OCI-LY1 (cell line): ENCODE data around the gene CDC42EP3.

Experiments used
- H2AFZ ChIP-seq: fragments of 200-600 bp; sonication (generic), shearing (Covaris generic); 2 replicates; pipeline ENCODE4 v1.6.0; 2014; ENCODE audit warnings: antibody characterized with exemption, mild to moderate bottlenecking, low read length
- H3F3A ChIP-seq: fragments of 200-600 bp; sonication (generic), shearing (Covaris generic); 2 replicates; pipeline ENCODE4 v1.6.0; 2014; ENCODE audit warnings: mild to moderate bottlenecking, antibody characterized with exemption, low read length, moderate library complexity; ENCODE audit not compliant: insufficient read depth
- H3K27ac ChIP-seq: fragments of 200-600 bp; sonication (generic); 2 replicates; pipeline ENCODE4 v1.5.1; 2014; ENCODE audit warnings: low read length, mixed run types, mild to moderate bottlenecking, low read depth; ENCODE audit not compliant: poor library complexity, severe bottlenecking
- H3K27me3 ChIP-seq: fragments of 200-600 bp; sonication (generic); 2 replicates; pipeline ENCODE4 v1.6.0; 2014; ENCODE audit warnings: antibody characterized with exemption, mild to moderate bottlenecking, low read length, moderate library complexity; ENCODE audit not compliant: insufficient read depth
- H3K36me3 ChIP-seq: fragments of 200-600 bp; sonication (generic); 2 replicates; pipeline ENCODE4 v1.6.1; 2014; ENCODE audit warnings: mild to moderate bottlenecking, antibody characterized with exemption, low read length, moderate library complexity, mixed read lengths; ENCODE audit not compliant: insufficient read depth
- H3K4me1 ChIP-seq: fragments of 200-600 bp; sonication (generic); 2 replicates; pipeline ENCODE4 v1.5.1; 2014; ENCODE audit warnings: mild to moderate bottlenecking, low read length, moderate library complexity; ENCODE audit not compliant: insufficient read depth, severe bottlenecking
- H3K4me2 ChIP-seq: fragments of 200-600 bp; sonication (generic), shearing (Covaris generic); 2 replicates; pipeline ENCODE4 v1.6.1; 2014; ENCODE audit warnings: low read length
- H3K4me3 ChIP-seq: fragments of 200-600 bp; sonication (generic); 2 replicates; pipeline ENCODE4 v1.5.1; 2014; ENCODE audit warnings: low read length, low read depth, mild to moderate bottlenecking, mixed read lengths; ENCODE audit not compliant: poor library complexity, severe bottlenecking
- H3K79me2 ChIP-seq: fragments of 200-600 bp; shearing (Covaris generic); 2 replicates; pipeline ENCODE4 v1.6.1; 2016; ENCODE audit warnings: mixed run types, low read length, mixed read lengths; ENCODE audit not compliant: insufficient read depth
- H3K9ac ChIP-seq: fragments of 200-600 bp; sonication (generic), shearing (Covaris generic); 2 replicates; pipeline ENCODE4 v1.6.1; 2014; ENCODE audit warnings: mild to moderate bottlenecking, low read length, mixed read lengths
- H3K9me2 ChIP-seq: fragments of 200-600 bp; sonication (generic), shearing (Covaris generic); 2 replicates; pipeline ENCODE4 v1.6.1; 2014; ENCODE audit warnings: low read depth, mild to moderate bottlenecking, low read length, mixed read lengths
- H3K9me3 ChIP-seq: fragments of 200-600 bp; shearing (Covaris generic); 2 replicates; pipeline ENCODE4 v1.6.1; 2014; ENCODE audit warnings: low read length, mixed read lengths
- H4K20me1 ChIP-seq: fragments of 200-600 bp; sonication (generic), shearing (Covaris generic); 2 replicates; pipeline ENCODE4 v1.6.0; 2016; ENCODE audit warnings: mild to moderate bottlenecking, low read length; ENCODE audit not compliant: insufficient read depth
- EZH2 ChIP-seq: fragments of 200-600 bp; sonication (generic), shearing (Covaris generic); IDR thresholded peaks from 2 replicates; pipeline ENCODE4 v1.8.0; 2017; ENCODE audit warnings: borderline replicate concordance, mixed run types, mild to moderate bottlenecking, antibody characterized with exemption, low read length, moderate library complexity, mixed read lengths
- TF ChIP-seq, protein P1 (sequence below): fragments of 200-600 bp; sonication (generic), shearing (Covaris generic); IDR thresholded peaks from 2 replicates; pipeline ENCODE4 v1.5.1; 2017; ENCODE audit warnings: mild to moderate bottlenecking, antibody characterized with exemption, low read length, moderate library complexity, mixed read lengths

CDC42EP3 gene

DNA sequence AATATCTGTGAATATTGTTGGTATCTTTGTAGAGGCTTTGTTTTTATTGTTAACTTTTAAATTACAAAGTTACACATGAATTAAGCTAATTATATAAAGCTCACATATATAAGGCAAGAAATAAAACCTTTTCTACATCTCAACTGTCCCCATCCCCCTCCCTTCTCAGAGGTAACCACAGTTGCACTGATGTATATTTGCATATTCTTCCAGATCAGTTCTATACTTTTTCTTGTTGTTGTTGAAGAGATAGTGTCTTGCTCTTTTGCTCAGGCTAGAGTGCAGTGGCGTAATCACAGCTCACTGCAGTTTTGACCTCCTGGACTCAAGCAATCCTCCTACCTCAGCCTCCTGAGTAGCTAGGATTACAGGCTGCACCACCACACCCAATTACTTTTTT lies 36.0 kb upstream of the CDC42EP3 start:
- no peaks in the 10 kb centered on the region for H3K9me3 ChIP-seq
- no peaks in the 10 kb centered on the region for H3F3A ChIP-seq
- no peak overlapping the region for H2AFZ ChIP-seq
- no peaks in the 10 kb centered on the region for H3K4me1 ChIP-seq
- H3K79me2 ChIP-seq = no peaks in the 10 kb centered on the region
- H3K9ac ChIP-seq = no peak overlapping the region
- no peak overlapping the region for H3K4me3 ChIP-seq
- no peaks in the 10 kb centered on the region for H4K20me1 ChIP-seq
- no peaks in the 10 kb centered on the region for H3K9me2 ChIP-seq
- H3K27me3 ChIP-seq = no peaks in the 10 kb centered on the region
- H3K27ac ChIP-seq = no peak overlapping the region
- TF ChIP-seq EZH2 = no peak
- TF ChIP-seq, protein P1, sequence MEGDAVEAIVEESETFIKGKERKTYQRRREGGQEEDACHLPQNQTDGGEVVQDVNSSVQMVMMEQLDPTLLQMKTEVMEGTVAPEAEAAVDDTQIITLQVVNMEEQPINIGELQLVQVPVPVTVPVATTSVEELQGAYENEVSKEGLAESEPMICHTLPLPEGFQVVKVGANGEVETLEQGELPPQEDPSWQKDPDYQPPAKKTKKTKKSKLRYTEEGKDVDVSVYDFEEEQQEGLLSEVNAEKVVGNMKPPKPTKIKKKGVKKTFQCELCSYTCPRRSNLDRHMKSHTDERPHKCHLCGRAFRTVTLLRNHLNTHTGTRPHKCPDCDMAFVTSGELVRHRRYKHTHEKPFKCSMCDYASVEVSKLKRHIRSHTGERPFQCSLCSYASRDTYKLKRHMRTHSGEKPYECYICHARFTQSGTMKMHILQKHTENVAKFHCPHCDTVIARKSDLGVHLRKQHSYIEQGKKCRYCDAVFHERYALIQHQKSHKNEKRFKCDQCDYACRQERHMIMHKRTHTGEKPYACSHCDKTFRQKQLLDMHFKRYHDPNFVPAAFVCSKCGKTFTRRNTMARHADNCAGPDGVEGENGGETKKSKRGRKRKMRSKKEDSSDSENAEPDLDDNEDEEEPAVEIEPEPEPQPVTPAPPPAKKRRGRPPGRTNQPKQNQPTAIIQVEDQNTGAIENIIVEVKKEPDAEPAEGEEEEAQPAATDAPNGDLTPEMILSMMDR = no peak
- no peaks in the 10 kb centered on the region for H3K36me3 ChIP-seq
- H3K4me2 ChIP-seq = no peak overlapping the region

GRCh38 chr2:37706334-37707183 lies 35.1 kb upstream of the CDC42EP3 start:
- Histone ChIP-seq H3K4me1 (no peaks in the 10 kb centered on the region), H4K20me1 (no peaks in the 10 kb centered on the region), H3K36me3 (no peaks in the 10 kb centered on the region), H3F3A (no peaks in the 10 kb centered on the region), H3K9me2 (no peaks in the 10 kb centered on the region), H3K9ac (no peak overlapping the region), H3K9me3 (no peaks in the 10 kb centered on the region), H3K27ac (no peak overlapping the region), H2AFZ (no peak overlapping the region), H3K4me2 (no peak overlapping the region), H3K4me3 (no peak overlapping the region), H3K27me3 (no peaks in the 10 kb centered on the region), H3K79me2 (no peaks in the 10 kb centered on the region)
- TF ChIP-seq, protein P1 = no peak

- Histone ChIP-seq H3K27ac (no peak overlapping the region), H3K4me3 (no peak overlapping the region), H2AFZ (no peak overlapping the region), H3K36me3 (no peaks in the 10 kb centered on the region), H3K4me2 (no peak overlapping the region), H3F3A (no peaks in the 10 kb centered on the region), H4K20me1 (no peaks in the 10 kb centered on the region), H3K9me3 (no peaks in the 10 kb centered on the region), H3K9me2 (no peaks in the 10 kb centered on the region), H3K9ac (no peak overlapping the region), H3K79me2 (no peaks in the 10 kb centered on the region), H3K27me3 (no peaks in the 10 kb centered on the region), H3K4me1 (no peaks in the 10 kb centered on the region)
- TF ChIP-seq EZH2 = no peak
- TF ChIP-seq, protein P1 = no peak
Measured at GRCh38 chr2:37705191-37705590, 33.7 kb upstream of the CDC42EP3 start.
